HG02852 (cell line): ENCODE measurements around the gene LDLRAD2.

Experiments
- ATAC-seq: cut with Tn5 transposase; IDR thresholded peaks from one replicate; pipeline ENCODE4 v1.9.1; 2021; ENCODE audit warnings: mild to moderate bottlenecking, moderate library complexity; ENCODE audit not compliant: unreplicated experiment

The LDLRAD2 gene

DNA sequence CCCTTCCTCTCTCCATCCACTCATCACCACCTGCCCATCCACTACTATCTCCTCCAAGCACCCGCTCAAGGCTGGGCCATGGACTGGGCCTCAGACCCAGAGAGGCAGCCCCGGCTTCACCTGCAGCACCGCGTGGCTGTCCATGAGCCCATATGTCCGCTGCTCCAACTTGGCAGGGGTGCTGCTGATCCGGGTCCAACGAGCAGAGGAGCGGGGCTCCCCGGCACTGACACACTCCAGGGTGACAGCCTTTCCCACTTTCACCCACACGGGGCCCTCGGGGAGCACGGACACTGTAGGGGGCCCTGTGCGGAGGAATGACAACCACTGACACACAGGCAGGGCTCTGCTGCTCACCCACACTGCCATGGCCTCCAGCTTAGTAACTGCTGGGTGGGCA, 28.9 kb downstream of the LDLRAD2 start:
- no peak for ATAC-seq

DNA sequence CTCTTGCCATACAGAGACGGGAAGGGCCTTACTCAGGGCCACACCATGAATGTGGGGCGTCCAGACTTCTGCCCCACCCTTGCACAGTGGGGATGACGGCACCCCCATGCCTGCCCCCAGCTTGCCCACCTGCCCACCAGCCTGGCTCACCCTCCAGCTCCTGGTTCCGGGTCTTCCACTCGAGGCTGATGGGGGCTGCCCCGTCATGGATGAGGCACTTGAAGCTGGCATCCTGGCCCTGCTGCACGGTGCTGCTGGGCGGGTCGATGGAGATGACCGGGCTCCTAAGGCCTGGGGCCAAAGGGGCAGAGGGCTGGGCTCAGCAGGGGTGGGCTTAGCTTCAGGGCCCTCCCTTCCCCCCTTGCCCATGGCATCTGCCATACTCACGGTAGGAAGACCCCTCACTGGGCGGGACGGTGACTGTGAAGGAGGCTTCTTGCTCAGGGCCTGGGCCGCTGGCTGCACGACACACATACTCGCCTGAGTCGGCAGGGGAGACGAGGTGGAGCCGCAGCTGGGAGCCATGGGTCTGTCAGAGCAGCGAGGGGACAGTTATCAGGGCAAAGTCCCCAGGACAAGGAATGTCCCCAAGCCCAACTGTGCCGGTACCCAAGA, 29.9 kb downstream of the LDLRAD2 start:
- no peak for ATAC-seq

DNA sequence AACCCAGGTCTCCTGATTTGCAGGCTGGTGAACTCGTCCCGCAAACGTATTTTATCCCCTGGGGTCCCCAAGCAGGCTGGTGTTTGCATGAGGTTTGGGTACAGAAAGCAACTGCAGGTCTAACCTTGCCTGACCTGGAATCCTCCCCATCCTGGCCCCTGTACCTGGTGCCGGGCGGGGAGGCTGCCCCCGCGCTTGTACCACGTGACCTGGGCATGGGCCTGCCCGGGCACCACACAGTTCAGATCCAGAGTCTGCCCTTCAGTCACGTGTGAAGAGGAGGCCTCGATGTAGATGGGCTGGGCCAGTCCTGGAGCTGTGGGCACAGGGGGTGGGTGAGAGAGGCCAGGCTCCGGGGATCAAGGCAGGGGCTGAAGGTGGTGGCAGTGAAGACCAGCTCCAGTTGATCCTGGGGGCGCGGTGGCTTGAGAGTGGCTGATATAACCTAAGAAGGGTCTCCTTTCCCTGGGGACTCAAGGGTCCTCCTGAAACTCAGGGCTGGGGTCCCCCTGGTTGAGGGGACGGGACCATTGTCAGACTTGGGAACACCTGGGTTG, 30.6 kb downstream of the LDLRAD2 start:
- no peak for ATAC-seq

DNA sequence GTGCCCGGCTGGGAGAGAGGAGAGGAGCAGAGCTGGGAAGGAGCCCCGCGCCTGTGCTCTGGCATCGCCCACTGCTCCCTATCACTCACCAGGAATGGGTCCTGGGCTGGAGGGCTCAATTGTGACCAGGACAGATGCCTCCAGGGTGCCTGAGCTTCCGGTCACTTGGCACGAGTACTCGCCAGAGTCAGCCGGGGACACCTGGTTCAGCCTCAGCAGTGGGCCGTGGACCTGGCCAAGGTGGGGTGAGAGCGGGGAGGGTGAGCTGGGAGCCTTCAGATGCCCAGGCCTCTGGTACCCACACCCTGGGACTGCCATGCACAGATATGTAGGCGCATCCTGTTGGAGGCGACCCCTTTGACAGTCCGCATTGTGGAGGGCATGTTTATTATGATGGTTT, 31.1 kb downstream of the LDLRAD2 start:
- ATAC-seq: no peak

DNA sequence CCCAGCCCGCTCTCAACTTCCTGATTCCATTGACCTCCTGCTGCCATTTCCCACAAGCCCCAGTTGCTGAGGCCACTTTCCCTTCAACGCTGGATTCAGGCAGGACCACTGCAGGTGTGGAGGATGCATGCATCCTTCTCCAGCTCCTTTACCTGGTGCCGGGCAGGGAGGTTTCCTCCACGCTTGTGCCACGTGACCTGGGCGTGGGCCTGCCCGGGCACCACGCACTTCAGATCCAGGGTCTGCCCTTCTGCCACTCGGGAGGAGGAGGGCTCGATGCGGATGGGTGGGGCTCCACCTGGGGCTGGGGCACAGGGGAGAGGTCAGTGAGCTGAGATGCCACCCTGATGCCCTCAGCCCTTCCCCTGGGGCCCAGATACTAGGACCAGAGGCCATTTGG, 31.9 kb downstream of the LDLRAD2 start:
- no peak for ATAC-seq

DNA sequence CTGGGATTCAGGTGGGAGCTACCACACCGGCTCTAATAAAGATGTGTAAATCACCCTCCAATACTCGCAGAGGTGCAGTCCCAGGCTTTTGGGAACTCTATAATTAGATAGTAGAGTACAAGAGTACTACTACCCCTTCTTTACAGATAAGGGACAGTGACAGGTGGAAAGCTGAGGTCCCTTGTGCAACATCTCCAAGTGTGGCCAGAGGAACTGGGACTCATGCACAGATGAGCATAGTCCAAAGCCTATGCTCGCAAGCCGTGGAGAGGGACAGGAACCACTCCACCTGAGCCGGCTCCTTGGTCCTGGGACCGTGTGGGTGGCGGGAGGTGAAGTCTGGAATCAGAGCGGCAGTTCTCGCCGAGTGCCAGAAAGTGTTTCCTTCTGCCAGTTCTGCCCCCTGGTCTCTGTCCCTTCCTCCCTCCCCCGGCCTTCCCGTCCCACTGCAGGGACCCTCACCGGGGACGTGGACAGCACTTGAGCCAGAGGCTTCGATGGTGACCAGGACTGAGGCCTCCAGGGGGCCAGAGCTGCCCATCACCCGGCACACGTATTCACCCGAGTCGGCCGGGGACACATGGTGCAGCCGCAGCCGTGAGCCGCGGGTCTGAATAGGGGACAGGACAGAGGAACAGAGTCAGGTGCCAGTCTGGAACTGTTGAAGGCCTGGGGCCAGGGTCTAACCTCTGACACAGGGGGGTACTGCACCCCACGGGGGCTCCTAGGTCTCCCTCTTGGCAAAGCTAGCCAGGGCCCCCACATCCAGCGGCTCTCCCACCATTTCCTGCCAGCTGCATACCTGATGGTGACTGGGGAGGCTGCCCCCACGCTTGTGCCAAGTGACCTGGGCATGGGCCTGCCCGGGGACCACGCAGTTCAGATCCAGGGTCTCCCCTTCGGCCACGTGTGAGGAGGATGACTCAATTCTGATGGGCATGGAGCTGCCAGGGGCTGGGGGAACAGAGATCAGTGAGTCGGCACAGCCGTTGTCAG, 33.9 kb downstream of the LDLRAD2 start:
- ATAC-seq: no peak

DNA sequence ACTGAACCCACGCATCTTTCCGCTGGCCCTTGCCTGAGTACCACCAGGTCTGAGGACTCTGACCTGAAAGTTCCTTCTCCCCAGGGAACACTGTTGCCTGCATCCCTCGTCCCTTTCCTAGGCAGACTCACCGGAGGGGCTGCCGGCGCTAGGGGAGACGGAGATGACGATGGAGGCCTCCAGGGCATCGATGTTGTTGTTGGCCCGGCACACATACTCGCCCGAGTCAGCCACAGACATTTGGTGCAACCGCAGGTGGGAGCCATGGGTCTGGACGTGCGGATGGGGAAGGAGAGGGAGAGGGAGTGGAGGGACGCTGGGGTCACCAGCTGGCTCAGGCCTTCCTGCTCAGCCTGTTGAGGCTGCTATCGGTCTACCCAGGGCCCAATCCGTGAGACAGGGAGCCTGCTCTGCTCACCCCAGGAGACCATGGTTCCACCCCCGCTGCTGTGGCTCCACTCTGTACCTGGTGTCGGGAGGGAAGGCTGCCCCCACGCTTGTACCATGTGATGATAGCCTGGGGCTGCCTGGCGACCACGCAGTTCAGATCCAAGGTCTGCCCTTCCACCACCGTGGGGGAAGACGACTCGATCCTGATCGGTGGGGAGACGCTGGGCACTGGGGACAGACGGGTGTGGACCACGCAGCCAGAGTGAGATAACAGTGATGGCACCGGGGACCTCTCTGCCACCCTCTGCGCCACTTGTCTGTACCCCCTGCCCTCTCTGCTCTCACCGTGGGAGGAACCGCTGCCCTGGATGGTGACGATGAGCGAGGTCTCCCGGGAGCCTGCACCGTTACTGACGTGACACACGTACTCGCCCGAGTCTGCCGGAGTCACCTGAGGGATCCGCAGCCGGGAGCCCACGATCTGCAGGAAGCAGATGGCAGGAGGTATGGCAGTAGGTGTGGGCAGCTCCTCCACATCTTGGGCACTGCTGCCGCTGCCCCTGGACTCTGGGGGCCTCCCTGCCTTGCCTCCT, 35.4 kb downstream of the LDLRAD2 start:
- ATAC-seq: no peak

DNA sequence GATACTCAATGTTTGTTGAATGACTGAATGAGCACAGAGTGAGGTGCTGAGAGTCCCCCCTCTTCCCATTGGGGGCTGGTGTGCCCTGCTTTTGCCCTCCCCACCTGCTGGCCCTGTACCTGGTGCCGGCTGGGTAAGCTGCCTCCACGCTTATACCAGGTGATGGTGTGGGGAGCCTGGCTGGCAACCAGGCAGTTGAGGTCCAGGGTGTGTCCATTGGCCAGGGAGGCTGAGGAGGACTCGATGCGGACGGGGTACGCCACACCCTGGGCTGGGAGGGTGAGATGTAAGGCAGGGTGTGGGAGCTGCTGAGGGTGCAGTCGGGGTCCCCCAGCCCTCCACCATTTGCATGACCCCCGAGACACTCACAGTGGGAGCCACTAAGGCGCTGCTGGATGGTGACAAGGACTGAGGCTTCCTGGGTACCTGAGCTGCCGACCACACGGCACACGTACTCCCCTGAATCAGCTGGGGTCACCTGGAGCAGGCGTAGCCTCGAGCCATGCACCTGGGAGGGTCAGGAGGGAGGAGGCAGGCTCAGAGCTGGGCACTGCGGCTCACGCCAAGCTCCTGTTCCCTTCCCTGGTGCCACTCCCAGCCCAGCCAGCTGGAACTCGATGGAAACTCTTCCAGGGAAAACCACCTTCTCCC, 36.6 kb downstream of the LDLRAD2 start:
- no peak for ATAC-seq

DNA sequence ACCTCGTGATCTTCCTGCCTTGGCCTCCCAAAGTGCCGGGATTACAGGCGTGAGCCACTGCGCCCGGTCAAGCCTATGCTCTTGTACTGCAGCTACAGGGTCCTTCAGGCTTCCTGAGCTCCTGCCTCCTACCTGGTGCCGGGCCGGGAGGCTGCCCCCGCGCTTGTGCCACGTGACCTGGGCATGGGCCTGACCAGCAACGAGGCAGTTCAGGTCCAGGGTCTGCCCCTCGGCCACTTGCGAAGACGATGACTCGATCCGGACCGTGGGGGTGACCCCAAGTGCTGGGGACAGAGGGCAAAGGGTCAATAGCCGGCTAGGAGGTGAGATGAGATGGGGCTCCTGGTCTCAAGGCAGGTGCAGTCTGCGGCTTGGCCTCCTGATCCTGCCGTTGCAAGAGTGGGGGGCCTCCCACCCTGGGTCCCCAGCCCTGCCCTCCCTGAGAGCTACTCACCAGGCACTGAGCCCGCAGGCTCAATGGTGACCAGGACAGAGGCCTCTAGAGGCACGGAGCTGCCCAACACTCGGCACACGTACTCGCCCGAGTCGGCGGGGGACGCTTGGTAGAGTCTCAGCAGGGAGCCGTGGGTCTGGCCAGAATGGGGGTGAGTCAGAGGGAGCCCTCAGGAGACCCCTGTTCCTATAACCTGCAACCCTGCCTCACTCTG, 38.0 kb downstream of the LDLRAD2 start:
- ATAC-seq: no peak

DNA sequence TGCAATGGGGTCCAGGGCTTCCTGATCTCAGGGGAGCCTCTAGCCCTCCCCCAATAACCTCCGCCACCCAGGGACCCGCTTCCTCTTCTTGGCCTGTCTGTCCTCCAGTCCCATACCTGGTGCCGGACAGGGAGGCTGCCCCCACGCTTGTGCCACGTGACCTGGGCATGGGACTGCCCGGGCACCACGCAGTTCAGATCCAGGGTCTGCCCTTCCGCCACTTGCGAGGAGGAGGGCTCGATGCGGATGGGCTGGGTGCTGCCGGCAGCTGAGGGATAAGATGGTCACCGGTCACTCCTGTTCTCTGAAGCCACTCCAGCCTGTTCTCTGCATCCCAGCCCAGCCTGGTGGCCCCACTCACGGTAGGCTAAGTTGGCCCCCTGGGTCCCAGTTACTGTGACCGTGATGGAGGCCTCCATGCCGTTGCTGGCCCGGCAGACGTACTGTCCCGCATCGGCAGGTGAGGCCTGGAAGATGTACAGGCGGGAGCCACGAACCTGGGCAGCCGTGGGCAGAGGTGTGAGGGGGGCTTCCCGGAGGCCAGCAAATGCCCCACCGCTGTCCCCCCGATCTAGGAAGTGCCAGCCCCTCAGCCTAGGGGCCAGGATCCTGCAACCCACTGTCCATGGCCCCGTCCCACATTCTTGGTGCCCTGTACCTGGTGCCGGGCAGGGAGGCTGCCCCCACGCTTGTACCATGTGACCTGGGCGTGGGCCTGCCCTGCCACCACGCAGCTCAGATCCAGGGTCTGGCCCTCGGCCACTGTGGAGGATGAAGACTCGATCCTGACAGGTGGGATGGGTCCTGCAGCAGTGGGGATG, 39.6 kb downstream of the LDLRAD2 start:
- no peak for ATAC-seq

DNA sequence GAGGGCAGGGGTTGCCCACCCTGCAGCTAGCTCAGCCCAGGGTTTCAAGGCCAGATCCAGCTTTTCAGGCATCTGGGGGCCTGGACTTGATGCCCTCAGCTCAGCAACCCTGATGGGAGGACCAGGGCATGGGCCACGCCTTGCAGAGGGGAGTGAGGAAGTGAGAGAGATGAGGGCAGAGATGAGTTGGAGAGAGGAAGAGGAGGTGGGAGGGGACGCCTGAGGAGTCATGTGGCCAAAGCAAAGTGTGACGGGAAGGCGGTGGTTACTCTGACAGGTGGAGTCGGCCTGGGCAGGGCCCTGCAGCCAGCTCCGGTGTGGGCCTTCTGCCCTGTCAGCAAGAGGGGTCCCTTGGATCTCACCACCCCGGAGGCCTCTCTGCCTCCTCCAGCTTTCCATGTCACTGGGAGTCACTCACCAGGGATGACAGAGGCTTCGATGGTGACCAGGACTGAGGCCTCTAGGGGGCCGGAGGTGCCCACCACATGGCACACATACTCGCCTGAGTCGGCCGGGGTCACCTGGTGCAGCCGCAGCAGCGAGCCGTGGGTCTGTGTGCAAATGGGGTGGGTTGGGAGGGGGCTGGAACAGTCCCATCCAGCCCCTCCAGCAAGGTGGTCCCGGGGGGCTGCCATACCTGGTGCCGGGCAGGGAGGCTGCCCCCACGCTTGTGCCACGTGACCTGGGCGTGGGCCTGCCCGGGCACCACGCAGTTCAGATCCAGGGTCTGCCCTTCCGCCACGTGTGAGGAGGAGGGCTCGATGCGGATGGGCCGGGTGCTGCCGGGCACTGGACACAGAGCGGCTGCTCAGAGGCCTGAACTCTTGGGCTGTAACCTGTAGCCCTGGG, 40.4 kb downstream of the LDLRAD2 start:
- ATAC-seq: no peak

DNA sequence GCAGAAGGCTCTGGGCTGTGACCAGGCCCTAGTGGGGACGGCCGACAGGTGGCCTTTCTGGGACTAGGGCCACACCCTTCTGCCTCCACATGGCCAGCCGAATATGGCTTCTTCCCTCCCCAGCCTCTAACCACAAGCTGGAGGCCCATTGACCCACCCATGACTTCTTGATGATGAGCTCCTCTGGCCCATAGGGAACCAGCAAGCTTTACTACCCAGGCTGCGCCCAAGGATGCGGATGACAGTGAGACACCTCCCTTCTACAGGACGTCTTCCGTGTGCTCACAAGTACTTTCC, 41.0 kb downstream of the LDLRAD2 start:
- no peak for ATAC-seq

DNA sequence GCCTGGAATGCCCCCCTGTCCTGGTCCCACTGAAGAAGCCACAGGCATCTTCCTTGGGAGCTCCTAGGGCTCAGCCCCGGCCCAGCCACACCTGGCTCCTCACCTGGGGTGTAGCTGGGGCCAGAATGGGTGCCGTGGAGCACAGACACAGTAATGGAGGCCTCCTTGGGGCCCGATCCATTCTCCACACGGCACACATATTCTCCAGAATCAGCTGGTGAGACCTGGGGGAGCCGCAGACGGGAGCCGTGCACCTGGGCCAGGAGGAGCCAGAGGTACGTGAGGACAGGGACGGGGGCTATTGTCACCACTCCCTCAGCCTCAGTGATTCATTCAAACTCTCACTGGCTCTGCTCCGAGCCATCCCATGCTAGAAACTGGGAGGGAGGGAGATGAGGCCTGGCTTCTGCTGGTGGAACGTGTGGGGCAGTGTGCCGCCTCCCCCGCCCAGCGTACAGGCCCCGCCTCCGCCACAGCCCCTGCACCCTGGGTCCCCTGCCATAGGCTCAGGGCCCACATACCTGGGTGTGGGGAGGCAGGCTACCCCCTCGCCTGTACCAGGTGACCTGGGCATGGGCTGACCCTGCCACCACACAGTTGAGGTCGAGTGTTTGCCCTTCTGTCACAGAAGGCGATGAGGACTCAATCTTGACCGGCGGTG, 42.2 kb downstream of the LDLRAD2 start:
- no peak for ATAC-seq

DNA sequence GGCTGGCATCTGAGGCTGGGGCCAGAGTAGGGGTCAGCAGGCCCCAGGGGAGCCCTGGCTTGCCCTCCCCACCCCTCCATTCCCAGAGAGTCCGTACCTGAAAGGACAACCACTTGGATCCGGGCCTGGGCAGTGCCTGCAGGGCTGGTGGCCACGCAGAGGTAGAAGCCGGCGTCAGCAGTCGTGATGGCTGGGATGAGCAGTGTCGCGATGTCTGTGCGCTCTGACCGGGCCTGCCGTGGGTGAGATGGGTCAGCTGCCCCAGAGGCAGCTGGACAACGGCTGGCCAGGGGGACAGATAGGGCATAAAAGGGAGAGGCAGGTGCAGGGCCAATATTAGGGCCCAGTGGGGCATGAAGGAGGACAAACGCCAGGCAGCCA, 42.7 kb downstream of the LDLRAD2 start:
- no peak for ATAC-seq

DNA sequence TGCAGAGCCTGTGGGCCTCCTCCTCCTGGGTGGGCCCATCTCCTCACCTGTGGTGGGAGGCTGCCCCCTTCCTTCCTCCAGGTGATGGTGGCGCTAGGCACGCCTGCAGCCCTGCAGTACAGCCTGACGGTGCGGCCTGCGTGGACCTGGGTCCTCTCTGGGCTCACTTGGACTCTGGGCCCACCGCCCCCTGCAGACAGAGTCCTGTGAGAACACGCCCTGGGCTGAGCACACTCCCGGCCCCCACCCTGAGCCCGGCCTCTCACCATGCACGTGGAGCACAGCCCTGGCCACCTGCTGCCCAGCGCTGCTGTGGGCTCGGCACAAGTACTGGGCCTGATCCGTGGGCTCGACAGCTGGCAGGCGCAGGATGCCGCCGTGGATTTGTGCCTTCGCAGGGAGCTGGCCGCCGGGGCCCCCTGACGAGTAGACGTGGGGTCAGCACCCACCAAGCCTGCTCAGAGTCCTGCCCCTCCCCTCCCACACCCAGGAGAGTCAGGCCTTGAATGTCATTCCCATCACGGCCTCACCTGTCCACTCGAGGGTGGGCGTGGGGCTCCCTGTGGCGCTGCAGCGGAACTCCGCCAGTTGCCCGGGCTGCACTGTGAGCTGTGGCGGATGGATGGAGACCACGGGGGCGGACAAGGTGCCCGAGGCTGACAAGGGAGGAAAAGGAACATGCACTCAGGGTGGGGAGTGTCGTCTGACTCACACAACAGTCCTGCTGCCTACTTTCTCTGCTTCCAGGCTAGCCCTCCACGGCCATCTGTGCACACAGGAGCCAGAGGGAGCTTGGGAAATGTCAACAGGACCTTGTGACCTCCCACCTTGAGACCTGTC, 43.4 kb downstream of the LDLRAD2 start:
- no peak for ATAC-seq

DNA sequence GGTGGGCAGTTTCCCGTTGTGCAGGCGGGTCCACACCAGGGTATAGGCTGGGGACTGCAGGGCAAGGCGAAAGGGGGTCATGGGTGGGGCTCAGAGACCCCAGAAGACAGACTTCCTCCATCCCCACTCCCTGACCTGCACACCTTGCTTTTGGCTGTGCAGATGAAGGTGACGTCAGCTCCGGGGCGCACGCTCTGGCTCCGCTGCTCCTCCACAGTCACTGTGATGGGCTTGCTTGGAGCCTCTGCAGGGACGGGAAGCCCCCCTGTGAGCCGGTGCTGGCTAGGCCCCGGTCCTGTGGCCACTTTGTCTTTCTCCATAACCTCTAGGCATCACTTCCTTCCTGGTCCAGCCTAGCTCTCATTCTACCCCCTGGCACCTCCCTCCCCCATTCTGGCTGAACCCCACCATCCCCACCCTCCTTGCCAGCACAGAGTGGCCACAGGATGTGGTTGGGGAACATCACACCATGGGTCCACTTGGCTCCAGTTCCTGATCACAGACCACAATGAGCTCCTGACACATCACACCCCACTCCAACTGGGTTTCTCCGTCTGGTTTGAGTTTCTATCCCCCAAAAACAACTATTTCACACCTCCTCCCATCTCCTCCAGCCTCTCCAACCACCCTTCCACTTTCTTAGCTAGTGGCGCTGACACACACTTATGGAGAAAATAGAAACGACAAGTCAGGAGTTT, 45.2 kb downstream of the LDLRAD2 start:
- no peak for ATAC-seq
